BJ (cell line): ENCODE data around the gene CETP. TPM values are rescaled to one million over a fixed set of nuclear protein-coding genes. Genes with fewer than 3 reads are reported as not detected.

ENCODE experiments used
- CTCF ChIA-PET: fragments of 350-600 bp; formaldehyde crosslinking; extraction: SDS; loops from one replicate; lab custom pipeline; 2021; ENCODE audit warnings: antibody characterized with exemption, inconsistent platforms; lab: Yijun Ruan, JAX
- POLR2A ChIA-PET: fragments of 300-600 bp; sonication (Branson Sonifier 250); formaldehyde crosslinking; extraction: SDS; loops from one replicate; lab custom pipeline; 2021; ENCODE audit warnings: antibody characterized with exemption; lab: Charles Lee
- DNase-seq: peaks from one replicate; pipeline ENCODE4 v3.0.0-alpha.2; 2011; ENCODE audit warnings: low read depth
- H3K27me3 ChIP-seq: 2 replicates; pipeline ENCODE4 v1.6.0; 2011; ENCODE audit warnings: low read length; ENCODE audit not compliant: control insufficient read depth, insufficient read depth
- H3K36me3 ChIP-seq: 2 replicates; pipeline ENCODE4 v1.5.1; 2011; ENCODE audit warnings: low read length; ENCODE audit not compliant: control insufficient read depth, insufficient read depth
- H3K4me3 ChIP-seq: 2 replicates; pipeline ENCODE4 v1.5.1; 2011; ENCODE audit warnings: low read depth, mild to moderate bottlenecking, control low read depth, low read length
- polyA plus RNA-seq: library from polyadenylated mRNA; depleted of rRNA; stranded (reverse); fragments of >200 nt; gene quantifications from 2 replicates; pipeline ENCODE4 v1.2.3, GENCODE V29; 2011
- TF ChIP-seq, protein P1 (sequence below): IDR thresholded peaks from 2 replicates; pipeline ENCODE4 v1.5.1; 2011; ENCODE audit warnings: low read depth, mild to moderate bottlenecking, control low read depth, inconsistent platforms, low read length, moderate library complexity; ENCODE audit not compliant: insufficient read depth

CETP gene
- polyA plus RNA-seq, 1 experiment: 0.07 TPM

DNA sequence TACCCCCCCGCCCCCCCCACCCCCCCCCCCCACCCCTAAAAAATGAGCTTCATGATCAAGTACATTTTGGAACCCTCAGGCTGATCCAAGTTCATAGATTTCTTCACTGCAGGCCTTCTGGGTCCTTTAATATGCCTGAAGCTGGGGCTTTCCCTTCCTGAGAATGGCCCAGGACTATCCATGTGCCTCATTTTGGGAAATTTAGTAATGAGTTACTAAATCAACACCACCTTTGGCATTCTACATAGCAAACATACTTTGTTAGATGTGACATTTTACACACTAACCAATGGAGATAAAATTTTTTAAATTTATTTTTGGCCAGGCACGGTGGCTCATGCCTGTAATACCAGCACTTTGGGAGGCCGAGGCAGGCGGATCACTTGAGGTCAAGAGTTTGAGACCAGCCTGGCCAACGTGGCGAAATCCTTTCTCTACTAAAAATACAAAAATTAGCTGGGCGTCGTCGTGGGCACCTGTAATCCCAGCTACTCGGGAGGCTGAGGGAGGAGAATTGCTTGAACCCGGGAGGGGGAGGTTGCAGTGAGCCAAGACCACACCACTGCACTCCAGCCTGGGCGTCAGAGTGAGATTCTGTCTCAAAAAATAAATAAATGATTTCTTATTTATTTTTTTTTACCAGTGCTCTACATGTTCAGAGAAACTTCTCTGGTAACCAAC is 15.8 kb upstream of the CETP start:
- ChIA-PET POLR2A (no interaction called here), CTCF (interaction anchor here (0.7 to 2.2 kb wide), 4 partner anchors 13 to 153 kb away, joined by 3 to 7 read pairs (median 4); no protein-coding TSS in a partner anchor)
- H3K36me3 ChIP-seq: peaks cover 24% of the 10 kb centered on the region
- TF ChIP-seq, protein P1, sequence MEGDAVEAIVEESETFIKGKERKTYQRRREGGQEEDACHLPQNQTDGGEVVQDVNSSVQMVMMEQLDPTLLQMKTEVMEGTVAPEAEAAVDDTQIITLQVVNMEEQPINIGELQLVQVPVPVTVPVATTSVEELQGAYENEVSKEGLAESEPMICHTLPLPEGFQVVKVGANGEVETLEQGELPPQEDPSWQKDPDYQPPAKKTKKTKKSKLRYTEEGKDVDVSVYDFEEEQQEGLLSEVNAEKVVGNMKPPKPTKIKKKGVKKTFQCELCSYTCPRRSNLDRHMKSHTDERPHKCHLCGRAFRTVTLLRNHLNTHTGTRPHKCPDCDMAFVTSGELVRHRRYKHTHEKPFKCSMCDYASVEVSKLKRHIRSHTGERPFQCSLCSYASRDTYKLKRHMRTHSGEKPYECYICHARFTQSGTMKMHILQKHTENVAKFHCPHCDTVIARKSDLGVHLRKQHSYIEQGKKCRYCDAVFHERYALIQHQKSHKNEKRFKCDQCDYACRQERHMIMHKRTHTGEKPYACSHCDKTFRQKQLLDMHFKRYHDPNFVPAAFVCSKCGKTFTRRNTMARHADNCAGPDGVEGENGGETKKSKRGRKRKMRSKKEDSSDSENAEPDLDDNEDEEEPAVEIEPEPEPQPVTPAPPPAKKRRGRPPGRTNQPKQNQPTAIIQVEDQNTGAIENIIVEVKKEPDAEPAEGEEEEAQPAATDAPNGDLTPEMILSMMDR: no peak
- no peak for DNase-seq
- H3K4me3 ChIP-seq: no peak overlapping the region
- H3K27me3 ChIP-seq: no peaks in the 10 kb centered on the region

DNA sequence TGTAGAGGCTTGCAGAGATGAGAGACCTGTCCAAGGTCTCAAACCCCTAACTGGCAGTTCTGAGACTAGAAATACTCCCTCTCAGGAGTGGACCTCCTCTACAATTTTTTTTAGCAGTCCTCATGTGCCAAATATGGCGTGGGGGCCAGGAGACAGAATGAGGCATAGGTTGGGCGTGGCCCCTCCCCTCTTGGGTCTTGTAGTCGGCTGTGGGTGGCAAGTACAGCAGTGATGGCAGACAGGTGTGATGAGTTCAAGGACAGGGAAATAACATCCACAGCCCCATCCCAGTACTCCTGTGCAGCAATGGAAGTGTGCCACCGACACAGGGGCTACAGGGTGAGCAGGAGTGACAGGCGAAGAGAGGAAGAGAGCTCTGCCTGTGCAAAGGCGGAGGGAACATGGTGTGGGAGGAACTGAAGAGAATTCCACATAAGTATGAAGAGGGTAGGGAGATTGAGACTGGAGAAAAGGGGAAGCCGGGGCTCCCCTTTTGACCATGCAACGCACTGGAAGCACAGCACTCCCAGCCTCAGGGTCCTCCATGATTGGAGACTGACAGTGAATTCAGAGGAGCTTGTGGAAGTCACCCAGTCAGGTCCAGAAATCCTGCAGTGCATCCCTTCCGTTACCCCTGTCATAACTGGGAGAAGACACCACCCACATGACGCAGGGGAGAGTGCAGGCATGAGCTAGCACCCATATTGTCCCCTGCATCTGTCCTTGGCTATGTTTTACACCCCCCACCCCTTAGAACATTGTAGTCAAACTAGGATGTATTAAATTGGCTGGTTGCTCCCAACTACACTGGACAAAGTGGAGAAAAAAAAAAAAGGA is 14.8 kb upstream of the CETP start:
- no peaks in the 10 kb centered on the region for H3K27me3 ChIP-seq
- peaks cover 17% of the 10 kb centered on the region for H3K36me3 ChIP-seq
- ChIA-PET CTCF (interaction anchor here (1.4 to 1.6 kb wide), 2 partner anchors 18 to 153 kb away, joined by 3 to 6 read pairs; no protein-coding TSS in a partner anchor), POLR2A (interaction anchor here (0.5 to 0.6 kb wide), 3 partner anchors 13 to 190 kb away, joined by 3 to 4 read pairs (median 3); no protein-coding TSS in a partner anchor)
- no peak overlapping the region for H3K4me3 ChIP-seq
- DNase-seq: no peak
- TF ChIP-seq, protein P1: no peak

DNA sequence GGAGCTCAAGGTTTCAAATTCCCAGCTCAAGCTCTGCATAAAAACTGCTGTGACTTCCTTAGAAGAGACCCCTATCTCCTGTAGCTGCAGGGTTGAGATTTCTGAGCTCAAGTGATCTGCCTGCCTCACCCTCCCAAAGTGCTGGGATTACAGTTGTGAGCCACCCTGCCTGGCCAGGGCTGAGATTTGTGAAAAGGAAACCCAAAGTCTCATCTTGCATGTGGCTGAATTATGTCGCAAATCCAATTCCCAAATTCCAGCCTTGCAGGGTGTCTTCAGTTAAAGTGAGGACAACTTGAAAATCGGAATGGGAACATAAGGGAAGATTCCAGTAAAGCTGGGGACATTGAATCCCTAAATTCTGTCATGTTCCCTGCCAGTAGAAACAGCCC is 14.2 kb upstream of the CETP start:
- Histone ChIP-seq H3K27me3 (no peaks in the 10 kb centered on the region), H3K4me3 (no peak overlapping the region), H3K36me3 (peaks cover 14% of the 10 kb centered on the region)
- no peak for DNase-seq
- ChIA-PET POLR2A (interaction anchor here (0.5 to 0.6 kb wide), 3 partner anchors 14 to 189 kb away, joined by 3 to 4 read pairs (median 3); no protein-coding TSS in a partner anchor), CTCF (interaction anchor here (1.3 to 1.6 kb wide), 3 partner anchors 17 to 154 kb away, joined by 3 to 6 read pairs (median 5); no protein-coding TSS in a partner anchor)
- TF ChIP-seq, protein P1: no peak

DNA sequence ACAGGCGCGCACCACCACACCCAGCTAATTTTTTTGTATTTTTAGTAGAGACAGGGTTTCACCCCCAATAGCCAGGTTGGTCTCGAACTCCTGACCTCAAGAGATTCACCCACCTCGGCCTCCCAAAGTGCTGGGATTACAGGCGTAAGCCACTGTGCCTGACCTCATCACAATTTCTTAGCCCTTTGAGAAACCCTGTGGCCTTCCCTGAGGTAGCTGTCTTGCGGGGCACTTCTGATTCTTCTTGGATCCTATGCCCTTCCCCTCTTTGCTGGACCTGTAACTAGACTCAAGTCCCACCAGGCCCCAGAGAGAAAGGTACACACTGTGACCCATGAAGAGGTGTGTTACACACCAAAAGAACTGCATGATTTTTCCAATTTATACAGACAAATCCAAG is 13.5 kb upstream of the CETP start:
- peaks cover 9% of the 10 kb centered on the region for H3K36me3 ChIP-seq
- DNase-seq: no peak
- H3K27me3 ChIP-seq: no peaks in the 10 kb centered on the region
- TF ChIP-seq, protein P1: no peak
- POLR2A ChIA-PET: no interaction called here
- H3K4me3 ChIP-seq: no peak overlapping the region
- CTCF ChIA-PET: interaction anchor here (1.3 to 1.6 kb wide), 3 partner anchors 16 to 81 kb away, joined by 3 to 5 read pairs (median 5); no protein-coding TSS in a partner anchor

DNA sequence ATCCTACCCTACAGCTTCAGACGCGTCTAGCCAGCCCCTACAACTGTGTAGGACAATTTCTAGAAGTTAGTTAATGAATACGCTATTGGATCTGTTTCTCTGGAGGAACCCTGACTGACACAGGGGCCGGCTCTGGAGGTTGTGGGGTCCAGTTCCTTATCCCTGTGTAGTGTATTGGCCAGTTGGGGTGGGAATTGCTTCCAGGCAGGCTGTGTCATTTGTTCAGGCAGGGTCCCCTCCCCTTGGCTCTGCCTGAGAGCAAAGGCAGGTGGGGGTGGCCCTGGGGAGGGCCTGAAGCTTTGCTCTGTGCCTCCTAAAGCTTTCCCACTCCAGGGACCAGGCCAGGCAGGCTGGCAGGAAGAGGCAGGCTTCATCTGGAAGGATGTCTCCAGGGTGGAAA is 11.7 kb upstream of the CETP start:
- POLR2A ChIA-PET: no interaction called here
- peaks cover 4% of the 10 kb centered on the region for H3K36me3 ChIP-seq
- CTCF ChIA-PET: interaction anchor here (0.9 to 6.5 kb wide), 8 partner anchors 12 to 156 kb away, joined by 3 to 83 read pairs (median 4); partner anchors contain the start of gene SLC12A3
- no peak for DNase-seq
- no peak overlapping the region for H3K4me3 ChIP-seq
- H3K27me3 ChIP-seq: no peaks in the 10 kb centered on the region
- TF ChIP-seq, protein P1: no peak
